Dermis blood vessel endothelial cell (primary cell): ENCODE results near the gene RELN. TPM values are rescaled to one million over a fixed set of nuclear protein-coding genes. Genes with fewer than 3 reads are reported as not detected.
A peak's percentile ranks its signal among the peaks of the same experiment; 100 is the strongest.
"Not testable (repeated sequence)": the region's sequence is repeated elsewhere in the genome, so short reads cannot be mapped to it uniquely, and the experiment has no call there.

Experiments
- DNase-seq: peaks from one replicate; pipeline ENCODE4 v3.0.0; 2010
- total RNA-seq: library from RNA; depleted of rRNA; stranded (reverse); fragments of >200 nt; gene quantifications from 2 replicates; pipeline ENCODE4 v1.2.3, GENCODE V29; 2014

Gene RELN
- total RNA-seq, 1 donor from 2014 or later, result 412 TPM

DNA sequence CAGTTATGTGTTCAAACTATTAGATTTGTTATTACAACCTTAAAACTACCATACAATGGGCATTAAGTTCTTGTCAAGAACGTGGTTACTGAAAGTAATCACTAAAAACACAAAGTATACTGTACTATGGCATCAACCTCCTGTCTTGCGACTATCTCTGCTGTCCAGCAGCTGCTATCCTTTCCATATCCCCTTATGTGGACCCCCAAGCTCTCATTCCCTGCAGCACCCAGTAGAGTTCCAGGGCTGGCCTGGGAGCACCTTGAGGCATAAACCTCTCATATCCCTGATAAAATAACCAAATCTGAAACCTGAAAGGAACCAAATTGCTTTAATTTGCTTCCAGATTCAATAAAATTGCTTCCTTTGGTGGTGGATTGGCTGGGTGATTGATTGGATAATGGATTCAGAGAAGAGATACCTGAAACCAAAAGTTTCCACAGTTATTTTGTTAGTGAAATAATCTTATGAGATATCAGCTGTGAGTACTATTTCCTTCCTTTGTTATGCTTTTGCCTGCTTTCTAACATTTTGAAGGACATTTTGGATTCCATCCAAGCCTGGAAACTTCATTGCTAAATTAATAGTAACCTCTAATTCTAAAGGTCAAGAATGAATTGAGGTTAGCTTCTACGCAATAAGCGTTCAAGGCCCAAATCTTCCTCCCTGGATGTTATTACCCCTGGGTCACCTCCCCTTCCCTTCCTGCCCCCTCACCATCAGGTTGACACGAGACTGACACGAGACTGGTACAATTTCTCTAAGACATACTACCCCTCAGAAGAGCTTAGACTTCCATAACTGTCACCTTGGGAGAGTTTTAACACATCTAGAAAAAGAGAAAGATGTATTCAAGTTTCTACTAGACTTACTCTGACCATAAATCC is 48.8 kb downstream of the RELN start:
- peak; percentile 64 for DNase-seq

DNA sequence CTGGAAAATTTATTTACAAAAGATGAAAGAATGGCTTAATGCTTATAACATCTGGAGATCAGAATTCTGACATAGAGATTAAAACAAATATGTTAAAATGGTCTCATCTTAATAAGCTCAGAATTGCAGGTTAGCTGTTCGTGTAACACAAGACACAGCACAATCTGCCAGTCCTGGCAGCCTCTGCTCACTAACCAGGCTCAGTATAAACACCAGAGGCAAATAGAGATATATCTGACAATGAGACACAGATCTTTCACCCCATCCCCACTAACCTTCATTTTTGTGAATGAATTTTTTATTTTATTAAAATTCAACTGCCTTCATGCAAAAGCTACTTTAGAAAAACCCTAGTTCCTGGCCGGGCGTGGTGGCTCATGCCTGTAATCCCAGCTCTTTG is 51.8 kb downstream of the RELN start:
- no peak for DNase-seq

- DNase-seq, result no peak
Observed at GRCh38 chr7:103936558-103936957, 52.9 kb downstream of the RELN start.

DNA sequence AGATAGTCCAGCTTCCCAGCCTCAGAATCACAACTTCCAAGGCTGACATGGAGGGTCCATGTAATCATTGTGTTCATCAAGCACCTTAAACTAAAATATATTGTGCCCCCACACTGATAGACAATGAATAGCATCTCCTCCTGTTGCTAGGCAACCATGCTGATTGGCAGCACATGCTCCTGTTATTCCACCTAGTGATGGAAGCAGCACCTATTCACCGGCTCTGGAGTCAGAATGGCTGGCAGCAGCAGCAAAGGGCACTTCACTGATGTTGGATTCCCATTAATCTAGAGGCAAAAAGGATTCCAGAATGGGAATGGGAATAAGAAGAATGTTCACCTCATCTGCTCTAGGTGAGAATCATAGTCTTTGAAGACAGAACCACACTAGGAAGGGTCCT is 55.0 kb downstream of the RELN start:
- no peak for DNase-seq

DNA sequence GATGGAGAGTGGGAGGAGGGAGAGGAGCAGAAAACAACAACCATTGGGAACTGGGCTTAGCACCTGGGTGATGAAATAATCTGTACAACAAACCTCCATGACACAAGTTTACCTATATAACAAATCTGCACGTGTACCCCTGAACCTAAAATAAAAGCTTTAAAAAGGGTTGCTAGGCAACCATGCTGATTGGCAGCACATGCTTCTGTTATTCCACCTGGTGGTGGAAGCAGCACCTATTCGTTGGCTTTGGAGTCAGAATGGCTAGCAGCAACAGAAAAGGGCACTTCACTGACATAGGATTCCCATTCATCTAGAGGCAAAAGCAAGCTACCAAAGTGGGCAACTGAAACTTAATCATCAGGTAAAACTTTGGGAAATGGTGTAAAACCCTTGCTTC is 57.1 kb downstream of the RELN start:
- DNase-seq, result no peak

DNA sequence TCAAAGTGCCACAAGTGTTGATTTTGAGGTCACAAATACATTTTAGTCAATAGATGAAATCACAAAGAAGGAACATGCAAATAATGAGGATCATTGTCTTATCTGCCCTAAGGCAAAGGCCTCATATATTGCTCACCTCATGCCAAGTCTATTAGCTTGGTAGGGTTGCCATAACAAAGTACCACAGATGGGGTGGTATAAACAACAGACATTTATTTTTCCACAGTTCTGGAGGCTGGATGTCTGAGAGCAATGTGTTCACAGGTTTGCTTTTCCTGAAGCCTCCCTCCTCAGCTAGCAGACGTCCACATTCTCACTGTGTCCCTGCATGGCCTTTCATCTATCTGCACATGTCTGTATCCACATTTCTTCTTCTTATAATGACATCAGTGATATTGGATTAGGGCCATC is 59.6 kb downstream of the RELN start:
- DNase-seq, result no peak

- DNase-seq, result no peak
Observed at GRCh38 chr7:103928581-103928980, 60.9 kb downstream of the RELN start.

GRCh38 chr7:103924184-103924583 is 65.3 kb downstream of the RELN start:
- DNase-seq, result no peak

DNA sequence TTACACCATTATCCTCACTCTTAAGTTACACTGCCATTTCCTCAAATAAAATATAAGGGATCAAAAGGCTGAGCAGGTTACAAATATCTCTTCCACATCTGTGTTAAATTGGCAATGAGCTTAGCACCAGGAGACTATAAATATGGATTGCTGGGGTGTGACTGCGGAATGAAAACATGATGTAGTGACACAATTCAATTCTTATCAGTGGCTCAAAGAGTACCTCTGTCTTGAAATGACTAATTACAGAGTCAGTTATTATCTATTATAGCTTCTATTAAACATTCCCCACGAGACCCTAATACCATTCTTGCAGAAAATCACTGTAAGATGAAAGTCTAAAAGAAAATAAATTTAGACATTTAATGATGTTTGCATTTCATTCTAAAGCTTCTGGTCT is 67.1 kb downstream of the RELN start:
- no peak for DNase-seq

DNA sequence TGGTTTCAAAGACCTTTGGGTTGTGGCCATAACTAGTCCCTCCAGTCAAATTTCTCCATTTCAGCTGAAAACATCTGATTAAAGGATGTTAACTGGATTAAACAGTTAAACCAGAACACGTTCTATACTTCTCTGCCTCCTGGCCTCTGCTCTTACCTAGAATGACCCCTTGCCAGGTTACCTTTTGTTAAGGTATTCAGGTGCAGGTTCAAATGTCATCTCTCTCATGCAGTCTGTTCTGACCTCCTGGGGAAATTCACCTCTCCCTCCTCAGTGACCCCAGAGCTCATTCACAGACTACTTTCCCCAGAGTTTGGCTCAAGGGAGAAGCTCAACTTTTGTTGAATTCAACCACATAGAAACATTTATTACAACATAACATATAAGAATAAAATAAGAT is 67.8 kb downstream of the RELN start:
- DNase-seq, result no peak

GRCh38 chr7:103919272-103919868 is 70.1 kb downstream of the RELN start:
- DNase-seq, result no peak

DNA sequence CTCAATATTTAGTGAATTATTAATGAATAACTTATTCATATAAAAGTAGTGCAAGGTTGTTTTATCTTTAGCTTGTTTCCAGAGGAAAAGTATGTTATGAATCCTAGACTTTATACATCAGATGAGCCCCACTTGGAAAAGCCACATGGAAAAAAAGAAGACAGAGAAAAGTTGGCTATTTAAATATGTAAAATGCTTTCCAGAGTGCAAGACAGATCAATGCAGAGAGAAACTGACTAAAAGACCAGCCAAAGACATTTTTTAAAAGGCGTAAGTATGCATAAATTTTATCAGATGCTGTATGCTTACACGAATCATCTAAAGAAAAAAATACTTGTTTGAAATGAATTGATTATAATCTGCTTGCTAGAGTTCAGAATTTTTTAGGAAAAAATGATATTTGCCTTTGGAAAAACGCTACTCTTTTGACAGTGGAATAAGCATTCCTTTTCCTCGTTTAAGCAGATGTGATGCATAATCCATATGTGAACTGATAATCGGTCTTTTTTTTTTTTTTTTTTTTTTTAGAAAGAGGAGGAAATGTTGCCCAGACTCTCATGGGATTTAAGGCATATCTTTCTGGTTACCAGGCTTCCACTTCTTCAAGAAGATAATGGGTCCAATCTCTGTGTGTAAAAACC is 70.7 kb downstream of the RELN start:
- no peak for DNase-seq

- DNase-seq, result peak; percentile 26
Observed at GRCh38 chr7:103915680-103916357, 73.6 kb downstream of the RELN start.

- no peak for DNase-seq
Observed at GRCh38 chr7:103914147-103914899, 75.1 kb downstream of the RELN start.

DNA sequence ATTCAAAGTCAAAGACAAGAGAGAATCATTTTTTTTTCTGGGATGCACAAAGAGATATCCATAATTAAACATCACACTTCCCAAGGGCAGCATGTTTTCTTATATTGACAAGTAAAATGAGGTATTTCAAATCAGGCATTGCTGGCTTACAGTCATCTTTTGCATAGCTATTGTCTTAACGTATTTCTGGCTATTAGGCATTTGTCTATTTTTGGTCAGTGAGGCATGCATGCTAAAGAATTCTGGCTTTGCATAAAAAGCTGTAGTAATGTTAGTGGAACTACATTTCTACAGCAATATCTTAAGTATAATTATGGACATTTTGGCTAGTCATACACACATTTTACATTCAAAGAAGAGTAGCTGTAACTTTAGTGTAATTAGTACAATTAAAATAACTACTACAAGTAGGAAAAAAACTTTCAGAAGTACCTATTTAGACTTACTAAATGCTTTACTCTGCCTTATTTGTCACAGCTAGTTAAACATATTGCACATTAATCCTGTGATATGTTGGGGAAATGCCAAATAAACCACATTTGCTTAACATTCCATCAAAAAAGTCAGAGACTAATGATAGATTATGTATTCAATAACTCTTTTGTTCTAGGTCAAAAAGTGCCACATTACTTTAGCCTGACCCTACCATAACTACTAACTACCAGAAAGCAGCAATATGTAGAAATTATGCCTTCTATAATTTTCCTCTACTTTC is 76.4 kb downstream of the RELN start:
- DNase-seq, result no peak

GRCh38 chr7:103911015-103911414 is 78.4 kb downstream of the RELN start:
- not testable (repeated sequence) for DNase-seq

DNA sequence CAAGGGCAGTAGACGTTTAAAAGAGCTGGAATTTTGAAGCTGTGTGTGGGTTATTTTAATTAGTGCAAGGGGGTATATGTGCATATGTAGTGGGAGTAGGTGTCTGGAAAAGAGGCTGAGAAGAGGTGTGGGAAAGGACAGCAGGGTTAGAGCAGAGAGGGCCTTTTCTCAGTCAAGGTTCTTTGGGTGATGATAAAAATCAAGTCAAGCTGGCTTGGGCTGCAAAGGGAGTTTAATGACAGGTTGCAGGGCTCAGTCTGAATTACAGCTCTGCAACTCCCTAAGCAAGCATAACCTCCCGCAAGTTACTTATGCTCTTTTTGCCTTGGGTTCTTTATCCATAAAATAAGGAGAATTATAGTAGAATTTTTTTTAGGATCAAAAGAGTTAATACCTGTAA is 83.5 kb downstream of the RELN start:
- no peak for DNase-seq

DNA sequence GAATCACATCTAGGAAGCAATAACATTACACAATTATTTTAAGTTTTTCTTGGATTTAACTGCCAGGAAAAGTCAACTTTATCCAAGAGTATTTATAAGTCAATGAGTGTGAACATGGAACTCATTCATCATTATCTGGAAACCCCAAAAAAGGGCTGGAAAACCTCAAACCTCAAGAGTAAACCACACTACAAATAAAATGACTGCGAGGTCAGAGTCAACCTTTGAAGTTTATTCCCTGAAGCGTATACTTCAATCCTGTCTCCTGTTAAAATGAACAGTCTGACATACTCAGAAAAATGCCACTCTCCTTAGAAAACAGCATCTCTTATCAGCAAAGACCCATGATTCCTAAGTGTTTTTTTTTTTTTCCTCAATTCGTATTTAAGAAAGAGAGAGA is 86.5 kb downstream of the RELN start:
- no peak for DNase-seq

DNA sequence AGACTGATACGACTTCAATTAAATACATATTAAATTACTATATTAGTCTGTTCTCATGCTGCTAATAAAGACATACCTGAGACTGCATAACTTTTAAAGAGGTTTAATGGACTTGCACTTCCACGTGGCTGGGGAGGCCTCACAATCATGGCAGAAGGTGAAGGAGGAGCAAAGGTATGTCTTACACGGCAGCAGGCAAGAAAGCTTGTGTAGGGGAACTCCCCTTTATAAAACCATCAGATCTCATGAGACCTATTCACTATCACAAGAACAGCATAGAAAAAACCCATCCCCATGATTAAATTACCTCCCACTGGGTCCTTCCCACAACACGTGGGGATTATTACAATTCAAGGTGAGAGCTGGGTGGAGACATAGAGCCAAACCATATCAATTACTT is 92.6 kb downstream of the RELN start:
- DNase-seq, result not testable (repeated sequence)

DNA sequence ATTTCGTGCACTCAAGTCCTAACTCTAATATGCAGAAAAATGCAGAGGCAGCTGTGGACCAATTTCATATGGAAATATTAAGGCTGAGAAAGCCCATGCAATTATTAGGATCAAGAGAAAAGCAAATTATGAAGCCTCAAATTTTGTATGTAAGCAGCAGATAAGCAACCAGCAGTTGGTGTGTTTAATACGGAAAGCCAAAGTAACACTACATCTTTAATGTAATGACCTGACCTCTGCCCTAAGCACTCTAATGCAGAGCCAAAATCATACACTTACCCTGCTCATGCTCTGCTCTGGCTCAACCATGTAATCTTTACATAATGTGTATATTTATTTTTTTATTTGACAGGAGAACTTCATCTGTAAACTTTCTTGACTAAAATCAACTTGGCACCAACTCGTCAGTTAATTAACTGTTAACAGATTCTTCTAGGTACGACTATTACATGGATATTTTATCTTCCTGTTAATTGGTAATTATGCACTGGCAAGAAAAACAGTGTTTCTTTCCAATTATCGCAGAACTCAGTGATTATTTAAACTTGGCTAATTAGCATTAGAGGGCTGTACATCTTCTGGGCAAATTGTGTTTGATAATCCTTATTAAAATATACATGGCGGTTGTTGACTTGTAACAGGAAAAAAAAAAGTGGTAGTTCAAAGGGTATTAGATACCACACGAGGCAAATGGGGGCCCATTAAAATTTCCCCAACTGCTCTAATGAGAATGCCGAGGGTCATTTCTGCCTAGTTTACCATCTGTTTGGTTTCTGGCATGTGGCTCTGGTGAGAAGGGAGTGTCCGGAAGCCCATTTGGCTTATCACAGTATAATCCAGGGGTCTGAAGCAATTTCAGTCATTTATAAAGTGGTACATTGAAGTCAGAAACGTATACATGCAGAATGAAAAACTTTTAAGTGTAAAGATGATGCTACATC is 94.5 kb downstream of the RELN start:
- no peak for DNase-seq

DNA sequence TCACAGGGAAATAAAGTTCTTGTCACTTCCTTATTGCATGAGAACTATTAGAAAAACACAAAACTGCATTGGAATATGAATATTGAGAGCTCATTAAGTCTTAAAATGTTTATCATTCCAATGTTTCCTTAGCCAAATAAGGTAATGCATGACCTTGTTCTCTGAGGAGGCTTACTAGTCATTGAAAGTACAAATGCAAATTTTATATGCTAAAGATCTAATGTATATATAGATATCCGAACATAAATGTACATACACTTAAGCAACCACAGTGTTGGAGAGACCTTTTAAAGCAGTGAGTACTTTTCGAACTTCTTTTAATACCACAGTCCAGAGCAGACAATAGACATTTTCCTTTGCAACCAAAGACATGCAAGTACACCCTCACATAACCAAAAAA is 96.1 kb downstream of the RELN start:
- no peak for DNase-seq
